Fibroblast of skin of abdomen (primary cell): ENCODE measurements around the gene SPOCK3.
A peak's percentile ranks its signal among the peaks of the same experiment; 100 is the strongest.

Experiments used
- DNase-seq: peaks from one replicate; pipeline ENCODE4 v3.0.0-alpha.2; 2013

SPOCK3 gene

DNA sequence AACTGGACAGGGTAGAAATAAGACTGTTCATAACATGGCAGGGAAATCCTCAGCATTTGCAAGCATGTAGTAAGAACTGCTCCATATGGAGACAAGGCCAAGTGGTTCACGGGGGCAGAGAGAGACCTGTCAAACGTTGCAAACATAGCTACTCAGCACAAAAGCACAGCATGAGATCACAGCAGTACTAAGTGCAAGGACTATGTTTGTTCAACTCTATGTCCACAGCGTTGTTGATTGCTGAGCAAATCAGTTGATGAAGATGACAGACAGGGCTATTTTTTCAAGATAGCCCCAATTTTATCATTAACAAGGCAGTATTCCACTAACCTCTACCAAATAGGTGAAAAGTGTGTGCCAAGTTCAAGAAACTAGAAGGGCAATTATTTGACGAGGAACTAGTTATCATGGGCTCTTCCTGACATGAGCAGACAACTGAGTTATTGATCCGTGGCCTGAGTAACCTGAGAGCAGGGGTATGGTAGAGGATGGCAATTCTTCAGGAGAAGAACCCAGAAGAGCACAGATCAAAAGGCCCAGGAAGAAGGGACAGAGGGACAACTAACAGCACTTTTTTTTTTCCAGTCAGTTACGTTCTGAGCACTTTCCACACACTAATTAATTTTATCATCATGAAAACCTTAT lies 57.4 kb downstream of the SPOCK3 start:
- no peak for DNase-seq

GRCh38 chr4:167171928-167172327 lies 62.4 kb downstream of the SPOCK3 start:
- DNase-seq = no peak

DNA sequence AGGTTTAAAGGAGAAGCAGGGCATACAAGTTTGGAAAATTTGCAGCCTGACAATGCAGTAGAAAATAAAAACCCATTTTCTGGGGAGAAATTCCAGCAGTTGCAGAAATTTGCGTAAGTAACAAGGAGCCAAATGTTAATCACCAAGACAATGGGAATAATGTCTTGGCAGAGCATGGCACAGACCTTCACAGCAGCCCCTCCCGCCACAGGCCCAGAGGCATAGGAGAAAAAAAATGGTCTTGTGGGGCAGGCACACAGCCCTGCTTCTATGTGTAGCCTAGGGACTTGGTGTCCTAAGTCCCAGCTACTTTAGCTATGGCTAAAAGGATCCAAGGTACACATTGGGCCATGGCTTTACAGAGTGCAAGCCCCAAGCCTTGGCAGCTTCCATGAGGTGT lies 65.7 kb downstream of the SPOCK3 start:
- DNase-seq = no peak

- DNase-seq = no peak
Measured at GRCh38 chr4:167150587-167150986, 83.7 kb downstream of the SPOCK3 start.

GRCh38 chr4:167144605-167145004 lies 89.7 kb downstream of the SPOCK3 start:
- DNase-seq = no peak

DNA sequence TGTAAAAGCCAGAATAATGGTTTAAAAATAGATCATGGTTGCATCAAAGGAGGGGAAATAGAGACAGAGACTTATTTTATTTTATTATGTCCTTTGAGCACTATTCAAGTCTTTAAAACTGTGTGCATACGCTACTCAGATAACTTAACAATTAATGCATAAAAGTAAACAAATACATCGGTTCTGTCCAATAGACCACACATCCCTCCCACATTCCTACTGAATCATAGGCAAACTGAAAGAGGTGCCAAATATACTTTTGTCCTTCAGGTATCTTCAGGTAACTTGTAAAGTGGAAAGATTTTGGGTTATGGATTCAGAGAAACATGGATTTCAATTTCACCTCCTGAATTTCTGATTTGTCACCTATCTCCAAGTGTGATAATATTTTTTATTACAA lies 91.3 kb downstream of the SPOCK3 start:
- DNase-seq = no peak

GRCh38 chr4:167136270-167136669 lies 98.0 kb downstream of the SPOCK3 start:
- DNase-seq = no peak

- no peak for DNase-seq
Measured at GRCh38 chr4:167129146-167129545, 105.1 kb downstream of the SPOCK3 start.

- no peak for DNase-seq
Measured at GRCh38 chr4:167119392-167119791, 114.9 kb downstream of the SPOCK3 start.

DNA sequence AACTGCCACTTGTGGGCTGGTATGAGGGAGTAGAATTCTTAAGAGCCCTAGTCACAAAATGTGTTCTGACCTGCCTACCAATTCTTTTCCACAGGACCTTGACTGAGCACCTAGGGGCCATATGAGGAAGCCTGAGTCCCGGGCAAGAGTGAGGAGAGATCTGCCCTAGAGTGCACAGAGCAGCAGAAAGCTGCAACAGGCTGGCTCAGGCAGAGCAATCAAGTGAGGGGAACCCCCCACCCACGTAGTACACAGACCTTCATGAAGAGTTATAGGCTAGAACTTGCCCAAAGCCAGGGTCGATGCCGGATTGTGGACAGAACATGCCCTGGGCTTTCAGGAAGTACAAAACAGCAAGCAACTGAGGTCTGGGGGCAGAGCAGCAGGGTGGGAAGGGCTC lies 117.0 kb downstream of the SPOCK3 start:
- DNase-seq = no peak

DNA sequence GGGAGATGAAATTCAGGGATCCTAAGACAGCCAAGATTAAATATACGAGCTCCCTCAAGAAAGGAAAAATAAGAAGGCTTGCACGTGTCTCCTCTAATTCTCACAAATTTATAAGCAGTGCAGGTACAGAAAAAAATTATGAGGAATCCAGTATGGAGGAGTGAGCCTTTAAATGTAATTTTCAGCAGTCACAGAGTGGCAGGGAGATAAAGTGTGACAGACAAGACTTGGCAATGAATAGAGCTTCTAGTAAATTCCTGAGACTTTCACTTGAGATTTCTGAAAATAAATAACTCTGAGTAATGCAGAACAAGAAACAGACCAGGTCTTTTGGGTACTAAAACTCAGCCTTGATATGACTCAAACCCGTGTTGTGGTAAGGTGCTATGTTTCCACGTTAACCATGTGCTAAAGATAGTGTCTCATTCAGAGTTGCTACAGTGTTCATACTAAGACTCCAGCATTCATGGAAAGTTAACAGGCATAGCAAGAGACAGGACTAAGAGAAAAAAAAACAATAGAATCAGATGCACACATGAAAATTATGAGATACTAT lies 119.8 kb downstream of the SPOCK3 start:
- DNase-seq = no peak

GRCh38 chr4:167111622-167112021 lies 122.7 kb downstream of the SPOCK3 start:
- DNase-seq = no peak

DNA sequence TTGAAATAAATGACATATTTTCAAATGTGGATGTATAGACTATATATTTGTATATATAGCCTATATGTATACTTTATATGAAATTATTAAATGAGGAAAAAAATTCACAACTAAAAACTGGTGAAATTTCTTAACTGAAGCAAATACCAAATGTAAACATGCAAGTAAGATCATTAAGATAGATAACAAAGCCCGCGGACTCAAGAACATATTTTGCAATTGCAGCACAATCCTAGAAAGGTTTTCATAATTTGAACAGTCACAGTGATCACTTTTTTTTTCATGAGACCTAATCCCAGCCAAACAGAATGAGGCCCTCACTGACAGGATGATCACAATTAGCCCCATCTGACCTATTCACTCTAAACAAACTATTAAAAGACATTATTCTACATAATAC lies 123.2 kb downstream of the SPOCK3 start:
- no peak for DNase-seq

GRCh38 chr4:167109859-167110258 lies 124.4 kb downstream of the SPOCK3 start:
- no peak for DNase-seq

DNA sequence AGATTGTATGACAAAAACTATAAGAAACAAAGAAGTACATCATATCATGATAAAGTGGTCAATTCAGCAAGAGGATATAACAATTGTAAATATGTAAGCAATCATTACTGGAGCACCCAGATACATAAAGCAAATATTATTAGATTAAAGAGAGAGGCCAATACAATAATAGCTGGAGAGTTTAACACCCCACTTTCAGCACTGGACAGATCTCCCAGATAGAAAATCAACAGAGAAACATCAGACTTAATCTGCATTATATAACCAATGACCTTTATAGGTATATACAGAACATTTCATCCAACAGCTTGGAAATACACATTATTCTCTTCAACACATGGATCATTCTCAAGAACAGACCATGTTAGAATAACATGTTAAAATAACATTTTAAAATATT lies 128.4 kb downstream of the SPOCK3 start:
- DNase-seq = no peak

DNA sequence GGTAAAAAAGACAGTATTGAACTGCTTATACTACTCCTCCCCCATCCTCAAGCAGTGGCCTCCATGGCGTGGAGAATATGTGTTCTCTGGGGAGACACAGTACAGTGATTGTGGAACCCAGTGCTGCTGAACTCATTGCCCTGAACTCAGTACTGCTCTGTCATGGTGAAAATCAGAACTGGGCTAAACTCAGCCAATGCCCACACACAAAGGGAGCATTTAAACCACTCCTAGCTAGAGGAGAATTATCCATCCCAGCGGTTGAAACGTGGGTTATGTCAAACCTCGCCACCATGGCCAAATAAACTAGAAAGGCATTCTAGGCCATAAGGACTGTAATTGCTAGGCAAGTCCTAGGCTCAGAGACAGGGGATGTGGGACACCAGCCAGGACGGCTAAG lies 131.8 kb downstream of the SPOCK3 start:
- DNase-seq = no peak

- no peak for DNase-seq
Measured at GRCh38 chr4:167101035-167101434, 133.3 kb downstream of the SPOCK3 start.

GRCh38 chr4:167100120-167100519 lies 134.2 kb downstream of the SPOCK3 start:
- DNase-seq = peak; percentile 14

- DNase-seq = no peak
Measured at GRCh38 chr4:167088115-167088514, 146.2 kb downstream of the SPOCK3 start.

DNA sequence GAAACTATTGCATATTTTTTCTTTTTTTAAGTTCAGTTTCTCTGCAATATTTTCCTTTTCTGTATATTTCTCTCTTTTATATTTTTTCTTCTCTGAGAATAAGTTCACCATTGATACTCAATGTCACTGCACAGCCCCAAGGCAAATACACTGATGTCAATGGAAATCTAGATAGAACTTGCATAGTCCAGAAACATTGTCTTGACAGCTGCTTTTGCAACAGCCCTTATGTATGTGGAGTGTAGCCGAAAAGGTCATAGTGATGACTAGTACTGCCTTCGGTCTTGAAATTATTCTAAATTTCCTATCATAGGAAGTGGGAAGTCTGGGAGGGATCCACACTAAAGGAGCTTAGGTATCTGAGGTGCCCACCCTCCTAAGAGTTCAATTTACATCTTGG lies 150.0 kb downstream of the SPOCK3 start:
- no peak for DNase-seq

DNA sequence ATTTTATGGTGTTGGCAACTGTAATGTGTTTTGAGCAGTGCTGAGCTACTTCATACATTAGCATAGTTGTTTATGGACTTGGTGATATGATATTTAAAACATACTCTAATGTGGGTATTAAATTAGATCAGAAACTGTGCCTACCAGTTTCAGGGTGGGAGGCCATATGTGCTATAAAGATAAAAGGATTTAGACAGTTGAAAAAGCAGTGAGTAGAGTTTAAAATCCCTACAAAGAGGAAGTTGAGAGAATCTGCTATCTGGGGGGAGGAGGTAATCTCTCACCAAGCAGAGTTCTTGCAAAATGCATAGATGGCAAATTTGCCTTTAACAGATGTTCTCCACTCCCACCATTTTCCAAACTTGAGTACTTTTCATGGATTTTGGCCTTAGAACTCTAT lies 154.5 kb downstream of the SPOCK3 start:
- no peak for DNase-seq

DNA sequence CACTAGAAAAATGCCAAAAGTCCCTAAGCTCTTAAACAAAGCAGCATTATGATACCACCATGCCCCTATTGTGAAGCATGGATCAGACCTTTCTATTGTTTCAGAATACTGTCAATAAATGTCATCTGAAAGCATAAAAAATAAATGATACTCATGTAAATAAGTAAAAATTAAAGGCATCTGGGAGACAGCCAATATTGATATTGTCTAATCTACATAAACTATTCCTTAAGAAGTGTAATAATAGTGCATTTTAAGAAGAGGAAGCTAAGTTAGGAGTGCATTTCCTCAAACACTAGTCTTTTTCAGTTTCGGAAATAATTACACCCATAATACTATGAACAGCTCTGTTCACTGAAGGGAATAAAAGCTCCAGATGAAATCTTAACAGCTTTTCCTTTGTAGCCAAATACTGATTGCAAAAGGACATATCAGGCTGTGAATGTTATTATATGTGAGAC lies 181.6 kb downstream of the SPOCK3 start:
- no peak for DNase-seq

GRCh38 chr4:167049257-167049656 lies 185.0 kb downstream of the SPOCK3 start:
- no peak for DNase-seq

GRCh38 chr4:167041524-167041923 lies 192.8 kb downstream of the SPOCK3 start:
- no peak for DNase-seq

DNA sequence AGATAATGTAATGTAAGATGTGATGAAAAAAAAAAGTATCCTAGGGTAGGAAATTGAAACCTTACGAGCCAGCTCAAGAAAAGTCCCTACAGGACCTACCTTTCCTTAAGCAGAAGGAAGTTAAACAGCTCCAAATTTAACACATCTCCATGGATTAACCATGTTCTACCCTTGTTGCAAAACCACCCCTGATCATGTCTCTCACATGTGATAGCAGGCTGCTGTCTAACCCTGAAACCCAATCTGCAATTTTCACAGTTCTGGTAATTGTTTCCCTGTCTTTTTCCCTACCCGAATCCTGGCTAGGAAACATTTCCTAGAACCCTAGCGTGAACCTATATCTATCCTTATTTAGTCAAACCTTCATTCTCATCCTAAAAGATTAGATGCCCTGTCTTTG lies 198.9 kb downstream of the SPOCK3 start:
- no peak for DNase-seq
